ENCODE measurements around the gene HOXB5.

HOXB5 gene

GRCh38 chr17:48549281-48549630 is 44.3 kb downstream of the HOXB5 start:
- DNase-seq (ENCODE audit: low read depth, low spot score): no peak

- no peak for DNase-seq (ENCODE audit: low read depth, low spot score)
Observed at GRCh38 chr17:48548523-48549280, 44.9 kb downstream of the HOXB5 start.

GRCh38 chr17:48547808-48548522 is 45.6 kb downstream of the HOXB5 start:
- DNase-seq (ENCODE audit: low read depth, low spot score): no peak

GRCh38 chr17:48546924-48547807 is 46.4 kb downstream of the HOXB5 start:
- no peak for DNase-seq (ENCODE audit: low read depth, low spot score)

- no peak for DNase-seq (ENCODE audit: low read depth, low spot score)
Observed at GRCh38 chr17:48546137-48546923, 47.2 kb downstream of the HOXB5 start.

GRCh38 chr17:48545539-48545938 is 48.0 kb downstream of the HOXB5 start:
- no peak for DNase-seq (ENCODE audit: low read depth, low spot score)

- DNase-seq (ENCODE audit: low read depth, low spot score): no peak
Observed at GRCh38 chr17:48545022-48545375, 48.6 kb downstream of the HOXB5 start, which contains the start of gene HOXB2. Gene HOXB2 (minus strand): TSS chr17:48545109. CDS start chr17:48544911, 198 bp downstream.

GRCh38 chr17:48544349-48545021 is 49.1 kb downstream of the HOXB5 start:
- DNase-seq (ENCODE audit: low read depth, low spot score): no peak

- no peak for DNase-seq (ENCODE audit: low read depth, low spot score)
Observed at GRCh38 chr17:48543854-48544348, 49.7 kb downstream of the HOXB5 start.

- DNase-seq (ENCODE audit: low read depth, low spot score): no peak
Observed at GRCh38 chr17:48543107-48543853, 50.3 kb downstream of the HOXB5 start.

GRCh38 chr17:48542698-48543106 is 50.9 kb downstream of the HOXB5 start:
- DNase-seq (ENCODE audit: low read depth, low spot score): no peak

GRCh38 chr17:48542114-48542656 is 51.4 kb downstream of the HOXB5 start:
- no peak for DNase-seq (ENCODE audit: low read depth, low spot score)

- no peak for DNase-seq (ENCODE audit: low read depth, low spot score)
Observed at GRCh38 chr17:48541577-48542113, 51.9 kb downstream of the HOXB5 start.

Measured in iPS DF 19.7 (cell line).